Right forelimb (tissue), 1 donor: Measurements from ENCODE around the gene COPB2.

Source experiments
- DNase-seq: peaks from one replicate; pipeline ENCODE4 v3.0.0-alpha.2; 2018

Gene COPB2

GRCh38 chr3:139327231-139327630 lies 62.2 kb downstream of the COPB2 start:
- no peak for DNase-seq

- DNase-seq = no peak
These were observed 62.7 kb downstream of the COPB2 start for GRCh38 chr3:139326707-139327106.

- DNase-seq = no peak
These were observed 63.3 kb downstream of the COPB2 start for GRCh38 chr3:139326131-139326530.

DNA sequence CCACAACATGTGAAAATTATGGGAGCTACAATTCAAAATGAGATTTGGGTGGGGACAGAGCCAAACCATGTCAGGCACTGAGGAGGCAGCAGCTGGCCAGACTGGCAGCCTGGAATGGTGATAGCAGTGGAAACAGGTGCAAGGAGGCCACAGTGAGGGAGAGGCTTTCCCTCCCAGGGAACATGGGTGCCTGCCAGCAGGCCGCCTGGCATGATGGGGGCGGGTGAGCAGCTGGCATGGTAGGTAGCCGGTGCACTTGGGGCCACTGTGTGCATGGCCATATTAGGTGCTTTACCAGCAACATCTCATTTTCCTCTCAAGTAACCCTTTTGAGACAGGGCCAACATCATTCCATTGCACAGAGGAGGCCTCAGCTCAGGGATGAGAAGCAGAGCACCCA lies 63.9 kb downstream of the COPB2 start:
- no peak for DNase-seq

- DNase-seq = no peak
These were observed 65.0 kb downstream of the COPB2 start for GRCh38 chr3:139324456-139324855.

- no peak for DNase-seq
These were observed 66.3 kb downstream of the COPB2 start for GRCh38 chr3:139323146-139323545.

DNA sequence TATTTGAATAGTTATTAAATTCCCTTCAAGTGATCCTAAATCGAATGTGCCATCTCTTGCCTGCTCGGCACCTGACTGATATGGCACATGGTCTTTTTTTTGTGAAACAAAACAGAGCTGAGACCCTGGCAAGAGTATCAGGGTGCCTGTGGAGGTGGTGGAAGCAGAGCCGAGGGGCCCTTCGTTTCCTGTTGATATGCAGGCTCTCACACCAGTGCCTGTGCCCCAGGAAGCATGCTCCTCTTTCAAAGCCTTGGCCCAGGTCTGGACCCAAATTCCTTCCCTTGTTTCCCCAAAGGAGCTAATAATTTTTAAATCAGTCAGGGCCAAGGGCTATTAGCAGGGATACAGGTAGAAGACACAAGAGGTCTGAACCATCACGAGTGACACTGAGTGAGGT lies 67.1 kb downstream of the COPB2 start:
- DNase-seq = no peak

DNA sequence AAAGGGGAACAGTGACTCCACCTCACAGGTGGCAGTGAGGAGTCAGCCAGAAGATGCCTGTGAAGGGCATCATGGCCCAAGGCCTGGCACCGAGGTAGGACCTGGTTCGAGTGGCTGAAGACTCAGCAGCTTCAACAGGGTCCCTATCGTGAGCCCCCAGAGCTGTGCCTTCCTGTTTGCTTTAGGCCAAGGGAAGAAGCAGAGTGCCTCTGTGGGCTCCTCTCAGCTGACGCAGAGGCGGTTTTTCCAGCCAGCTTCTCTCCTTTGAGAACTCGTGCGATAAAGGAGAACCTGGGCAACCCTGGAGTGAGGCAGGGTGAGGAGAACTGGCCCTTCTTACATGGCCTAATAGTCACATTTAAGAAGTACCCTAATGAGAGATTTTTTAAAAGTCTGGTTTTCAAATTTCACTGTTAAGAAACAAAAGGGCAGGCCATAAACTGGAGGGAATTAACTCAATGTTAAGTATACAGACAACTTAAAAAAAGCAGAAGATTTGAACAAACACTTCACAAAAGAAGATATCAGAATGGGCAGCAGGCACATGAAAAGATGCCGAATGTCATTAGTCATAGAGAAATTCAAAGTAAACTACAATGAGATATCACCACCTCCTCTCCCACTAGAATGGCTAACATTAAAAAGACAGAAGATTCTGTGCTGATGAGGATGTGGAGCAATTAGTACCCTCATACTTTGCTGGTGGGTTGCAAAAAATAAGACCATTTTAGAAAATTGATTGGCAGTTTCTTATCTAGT lies 68.7 kb downstream of the COPB2 start:
- DNase-seq = no peak

- DNase-seq = no peak
These were observed 69.7 kb downstream of the COPB2 start for GRCh38 chr3:139319428-139320402.

DNA sequence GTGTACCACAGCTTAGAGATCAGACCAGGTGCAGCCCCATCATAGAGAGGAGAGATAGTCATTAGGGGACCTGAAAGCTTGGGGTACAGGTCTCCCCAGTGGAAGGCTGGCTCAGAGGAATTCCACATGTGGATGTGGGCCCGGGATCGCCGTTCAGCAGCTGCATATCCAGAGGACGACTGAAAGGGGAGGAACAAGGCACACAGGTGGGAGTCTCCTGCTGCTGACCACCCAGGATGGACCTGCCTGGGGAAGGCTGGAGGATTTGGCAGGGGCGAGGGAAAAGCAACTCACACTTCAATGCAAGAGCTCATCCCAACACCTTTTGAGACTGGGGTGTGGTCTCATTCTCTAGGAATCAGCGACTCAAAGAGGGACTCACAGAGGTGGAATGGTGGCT lies 70.6 kb downstream of the COPB2 start:
- DNase-seq = no peak

- no peak for DNase-seq
These were observed 71.0 kb downstream of the COPB2 start for GRCh38 chr3:139318431-139318816.

DNA sequence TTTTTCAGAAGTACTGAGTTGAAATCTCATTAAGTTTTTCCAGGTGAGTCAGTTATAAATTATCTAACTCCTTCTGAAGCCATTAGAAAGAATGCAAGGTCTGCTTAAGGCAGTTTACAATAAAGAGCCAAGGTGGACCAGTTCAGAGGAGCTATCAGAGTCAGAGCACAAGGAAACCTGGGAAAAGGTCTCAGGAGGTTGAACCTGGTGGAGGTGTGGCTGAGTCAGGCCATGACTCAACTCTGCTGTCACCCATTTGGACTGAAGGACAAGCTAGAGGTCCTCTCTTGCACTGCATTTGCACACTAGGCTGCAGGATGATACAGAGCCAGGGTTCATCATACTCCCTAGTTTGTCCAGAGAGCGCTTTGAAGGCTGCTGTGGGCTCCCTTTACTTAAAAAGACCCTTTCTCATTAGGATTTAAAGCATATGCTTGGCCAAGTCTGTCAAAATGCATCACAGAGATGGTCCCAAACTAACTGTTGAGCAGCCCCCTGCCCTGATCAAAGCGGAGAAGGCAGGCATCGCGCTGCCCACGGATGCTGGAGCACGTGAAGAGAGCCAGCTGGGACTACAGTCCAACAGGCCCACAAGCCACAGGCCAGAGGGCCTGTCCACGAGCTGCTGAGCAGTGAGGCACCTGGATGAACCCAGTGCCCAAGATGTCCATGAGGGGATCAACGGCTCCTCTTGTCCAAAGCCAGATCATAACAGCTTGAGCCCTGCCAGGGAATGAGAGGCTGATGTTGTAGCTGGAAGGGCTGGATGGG lies 71.6 kb downstream of the COPB2 start:
- no peak for DNase-seq

DNA sequence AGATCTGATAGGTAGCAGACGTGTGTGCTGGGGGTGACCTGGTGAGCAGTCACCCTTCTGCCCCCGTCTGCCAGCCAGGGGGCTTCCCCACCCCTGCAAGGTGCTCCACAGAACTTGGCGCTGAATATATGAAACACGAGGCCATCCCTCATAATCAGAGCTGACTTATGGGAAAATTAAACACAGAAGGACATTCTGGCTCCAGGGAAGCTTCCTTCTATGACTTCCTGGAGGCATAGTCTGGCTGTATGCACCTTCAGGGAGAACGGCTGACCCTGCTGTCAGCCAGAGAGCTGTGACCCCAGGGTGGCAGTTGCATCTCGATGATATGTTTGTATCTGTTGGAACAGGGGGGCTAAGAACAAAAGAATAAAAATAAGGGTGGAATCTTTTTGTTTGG lies 72.2 kb downstream of the COPB2 start:
- DNase-seq = no peak

DNA sequence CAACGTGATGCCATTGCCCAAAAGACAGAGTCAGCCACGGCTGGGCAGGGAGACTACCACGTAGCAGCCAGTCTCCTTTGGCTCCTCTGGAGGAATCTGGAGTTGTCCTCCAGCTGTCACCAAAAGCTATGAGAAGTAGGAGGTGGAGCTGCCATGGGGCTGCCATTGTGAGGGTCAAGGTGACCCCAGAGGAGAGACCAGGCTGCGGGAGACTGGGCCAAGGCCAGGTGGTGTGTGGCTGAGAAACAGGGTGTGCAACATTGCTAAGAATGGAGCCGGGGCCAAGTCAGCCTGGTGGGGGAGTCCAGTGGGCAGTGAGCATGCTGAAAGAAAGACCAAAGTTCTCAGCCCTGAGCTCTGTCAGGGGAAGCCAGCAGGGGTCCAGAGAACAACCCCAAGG lies 75.5 kb downstream of the COPB2 start:
- DNase-seq = no peak

DNA sequence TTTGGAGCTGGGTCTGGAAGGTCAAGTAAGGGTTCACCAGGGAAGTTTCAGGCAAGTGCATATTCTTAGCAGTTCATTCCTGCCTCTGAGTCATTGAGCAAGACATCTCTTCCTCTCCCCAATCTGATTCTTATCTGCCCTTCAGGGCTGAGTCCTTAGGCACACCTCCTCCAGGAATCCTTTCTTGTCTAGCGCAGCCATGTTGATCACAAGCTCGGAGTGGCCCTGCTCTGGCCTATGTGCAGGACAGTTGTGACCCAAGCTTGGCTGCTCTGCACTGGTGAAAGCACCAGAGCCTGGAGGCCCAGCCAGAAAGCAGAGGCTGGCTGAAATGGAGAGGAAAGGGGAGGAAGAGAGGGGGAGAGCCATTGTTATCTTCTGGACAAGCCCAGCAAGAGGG lies 76.5 kb downstream of the COPB2 start:
- no peak for DNase-seq

DNA sequence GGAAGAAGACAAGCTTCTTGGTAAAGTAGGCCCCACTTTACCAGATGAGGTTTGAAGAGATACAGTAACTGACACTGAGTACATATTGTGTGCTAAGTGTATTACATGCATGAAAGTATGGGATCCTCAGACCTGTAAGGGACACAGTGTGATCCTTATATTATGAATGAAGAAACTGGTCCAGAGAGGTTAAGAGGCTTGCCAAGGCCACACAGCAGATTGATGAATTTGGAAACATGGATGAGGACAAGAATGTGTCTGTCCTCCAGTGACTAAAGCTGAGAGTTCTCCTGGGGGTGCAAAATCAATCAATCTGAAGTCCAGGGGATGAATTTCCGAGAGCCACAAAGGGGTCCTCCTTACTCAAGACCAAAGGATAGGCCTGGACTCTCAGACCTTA lies 77.0 kb downstream of the COPB2 start:
- no peak for DNase-seq

DNA sequence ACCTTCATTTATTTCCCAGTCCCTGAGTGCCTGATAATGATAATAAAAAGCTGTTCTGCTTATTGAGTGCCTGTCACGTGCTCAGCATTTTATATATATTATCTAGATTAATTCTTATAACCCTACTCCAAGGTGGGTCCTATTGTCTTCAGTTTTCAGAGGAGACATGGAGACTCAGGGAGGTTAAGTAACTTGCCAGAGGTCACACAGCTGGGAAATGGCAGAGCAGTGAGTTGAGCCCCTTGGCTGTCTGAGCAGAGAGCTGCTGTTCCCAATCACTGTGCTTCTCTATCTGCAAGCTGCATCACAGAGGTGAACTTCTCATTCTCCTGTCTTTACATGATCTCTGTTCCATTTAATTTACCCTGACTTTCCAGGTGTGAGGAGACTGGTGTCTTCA lies 77.9 kb downstream of the COPB2 start:
- no peak for DNase-seq

DNA sequence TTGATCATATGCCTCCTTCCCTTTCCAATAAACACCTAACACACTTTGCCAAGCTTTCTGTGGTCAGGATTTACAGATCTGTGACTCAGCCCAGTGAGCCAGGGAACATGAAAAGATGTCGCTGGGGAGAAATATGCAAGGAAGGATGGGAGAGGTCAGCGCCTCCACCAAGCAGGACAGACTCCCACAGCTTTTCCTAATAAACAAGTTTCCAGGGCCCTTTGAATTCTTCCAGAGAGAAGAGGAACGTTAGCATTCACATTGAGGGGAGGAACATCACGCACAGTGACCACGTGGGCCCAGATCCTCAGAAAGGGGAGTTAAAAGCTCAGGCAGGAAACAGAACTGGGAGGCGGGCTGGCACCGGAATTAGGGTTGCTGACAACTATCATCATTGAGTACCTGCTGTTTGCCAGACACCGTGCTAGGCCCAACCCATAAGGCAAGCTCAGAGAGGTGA lies 78.9 kb downstream of the COPB2 start:
- no peak for DNase-seq

DNA sequence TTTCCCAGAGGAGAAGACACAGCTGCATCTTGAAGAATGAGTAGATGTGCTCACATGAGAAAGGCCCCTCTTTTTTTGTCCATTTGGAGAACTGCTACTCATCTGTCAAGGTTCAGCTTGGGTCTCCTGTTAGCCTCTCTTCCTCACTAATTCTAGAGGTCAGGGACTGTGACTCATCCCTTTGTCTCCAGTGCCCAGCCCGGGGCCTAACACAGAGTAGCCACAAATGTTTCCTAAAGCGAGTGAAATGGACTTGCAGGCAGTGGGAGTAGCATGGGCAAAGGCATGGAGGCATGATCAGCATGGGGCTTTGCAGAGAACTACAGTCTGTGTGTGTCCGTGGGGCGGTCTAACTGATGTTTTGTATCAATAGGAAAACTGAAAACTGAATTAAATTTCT lies 79.6 kb downstream of the COPB2 start:
- DNase-seq = no peak

GRCh38 chr3:139309061-139309591 lies 80.3 kb downstream of the COPB2 start:
- DNase-seq = no peak

DNA sequence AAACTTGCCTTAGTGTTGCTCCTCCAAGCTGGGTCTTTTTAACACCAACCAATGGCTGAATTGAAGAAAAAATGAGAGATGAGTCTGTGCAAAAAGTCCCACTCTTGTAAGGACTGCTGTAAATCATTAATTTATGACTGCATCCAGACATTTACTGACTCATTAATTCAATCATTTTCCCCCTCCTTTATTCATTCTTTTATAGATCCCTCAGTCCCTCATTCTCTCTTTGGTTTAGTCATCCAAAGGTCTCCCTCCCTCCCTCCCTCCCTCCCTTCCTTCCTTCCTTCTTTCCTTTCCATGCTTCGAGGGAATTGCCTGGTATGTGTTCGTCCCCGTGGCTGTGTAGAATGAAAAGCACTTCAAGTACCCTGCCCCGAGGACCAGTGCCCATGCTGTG lies 80.9 kb downstream of the COPB2 start:
- no peak for DNase-seq

GRCh38 chr3:139307601-139308555 lies 81.6 kb downstream of the COPB2 start:
- DNase-seq = no peak
